Measurements from ENCODE around the gene POLE2.
A peak's percentile ranks its signal among the peaks of the same experiment; 100 is the strongest.
"Not testable (repeated sequence)": the region's sequence is repeated elsewhere in the genome, so short reads cannot be mapped to it uniquely, and the experiment has no call there.

Gene POLE2

GRCh38 chr14:49692811-49693734 lies 5.1 kb upstream of the POLE2 start, which contains the start of gene KLHDC1:
Gene KLHDC1, plus strand, starts transcription at chr14:49693120. Its CDS starts 75 bp downstream, at chr14:49693195.
- Mint-ChIP-seq H3K4me3 (peak within 1 kb of the TSS; percentile 55 to 82), H3K36me3 (ENCODE audit: insufficient read depth) (peaks cover 2% of the 10 kb centered on the region), H3K9me3 (no peaks in the 10 kb centered on the region), H3K27ac (peak within 1 kb of the TSS; percentile 88), H3K27me3 (no peaks in the 10 kb centered on the region), H3K4me1 (ENCODE audit: low read depth in 2 of 2) (peaks cover 6 to 20% of the 10 kb centered on the region in 2 donors)
- ATAC-seq (replicated peaks), result peak; percentile 84
- peak; percentile 73 for DNase-seq

GRCh38 chr14:49692193-49692757 lies 4.3 kb upstream of the POLE2 start:
- no peaks in the 10 kb centered on the region for H3K27me3 Mint-ChIP-seq
- ATAC-seq (replicated peaks) (no peak), DNase-seq (no peak)
- no peaks in the 10 kb centered on the region for H3K9me3 Mint-ChIP-seq
- peaks cover 10 to 23% of the 10 kb centered on the region in 2 donors for H3K4me1 Mint-ChIP-seq (ENCODE audit: low read depth in 2 of 2)
- peaks cover 7% of the 10 kb centered on the region for H3K36me3 Mint-ChIP-seq (ENCODE audit: insufficient read depth)
- peak overlapping the region; percentile 88 for H3K27ac Mint-ChIP-seq
- H3K4me3 Mint-ChIP-seq, result peak overlapping the region; percentile 55 to 82

- Mint-ChIP-seq H3K27ac (peak overlapping the region in 1 of 2 donors; percentile 4), H3K27me3 (no peaks in the 10 kb centered on the region), H3K4me3 (peak overlapping the region in 1 of 2 donors; percentile 31), H3K9me3 (no peaks in the 10 kb centered on the region), H3K36me3 (ENCODE audit: insufficient read depth) (peaks cover 7% of the 10 kb centered on the region), H3K4me1 (ENCODE audit: low read depth in 2 of 2) (peaks cover 12 to 31% of the 10 kb centered on the region in 2 donors)
- no peak for DNase-seq
- no peak for ATAC-seq (replicated peaks)
Observed at GRCh38 chr14:49691031-49691430, 3.0 kb upstream of the POLE2 start.

GRCh38 chr14:49688701-49689030 lies 652 bp upstream of the POLE2 start:
- Mint-ChIP-seq H3K27me3 (no peaks in the 10 kb centered on the region), H3K27ac (no peak overlapping the region), H3K4me3 (peak overlapping the region; percentile 85 to 86), H3K36me3 (ENCODE audit: insufficient read depth) (peaks cover 7% of the 10 kb centered on the region), H3K4me1 (ENCODE audit: low read depth in 2 of 2) (peaks cover 12 to 17% of the 10 kb centered on the region in 2 donors), H3K9me3 (no peaks in the 10 kb centered on the region)
- DNase-seq, result no peak
- no peak for ATAC-seq (replicated peaks)

- DNase-seq (no peak), ATAC-seq (replicated peaks) (no peak)
- Mint-ChIP-seq H3K9me3 (no peaks in the 10 kb centered on the region), H3K27me3 (no peaks in the 10 kb centered on the region), H3K4me1 (ENCODE audit: low read depth in 2 of 2) (peaks cover 9 to 11% of the 10 kb centered on the region in 2 donors), H3K27ac (no peak overlapping the region), H3K36me3 (ENCODE audit: insufficient read depth) (peaks cover 7% of the 10 kb centered on the region), H3K4me3 (peak overlapping the region in 1 of 2 donors; percentile 13)
Observed at GRCh38 chr14:49686425-49686824, 1.6 kb downstream of the POLE2 start.

GRCh38 chr14:49679271-49679670 lies 8.7 kb downstream of the POLE2 start:
- DNase-seq, result no peak
- Mint-ChIP-seq H3K9me3 (no peaks in the 10 kb centered on the region), H3K4me1 (ENCODE audit: low read depth in 2 of 2) (no peaks in the 10 kb centered on the region), H3K27me3 (no peaks in the 10 kb centered on the region), H3K4me3 (no peak overlapping the region), H3K36me3 (ENCODE audit: insufficient read depth) (no peaks in the 10 kb centered on the region), H3K27ac (no peak overlapping the region)
- ATAC-seq (replicated peaks), result no peak

- peaks cover 0 to 1% of the 10 kb centered on the region in 2 donors for H3K9me3 Mint-ChIP-seq
- H3K36me3 Mint-ChIP-seq (ENCODE audit: insufficient read depth), result no peaks in the 10 kb centered on the region
- H3K4me3 Mint-ChIP-seq, result no peak overlapping the region
- ATAC-seq (replicated peaks) (peak; percentile 56), DNase-seq (no peak)
- H3K4me1 Mint-ChIP-seq (ENCODE audit: low read depth in 2 of 2), result no peaks in the 10 kb centered on the region
- H3K27ac Mint-ChIP-seq, result no peak overlapping the region
- H3K27me3 Mint-ChIP-seq, result no peaks in the 10 kb centered on the region
Observed at GRCh38 chr14:49677643-49678042, 10.4 kb downstream of the POLE2 start.

- no peaks in the 10 kb centered on the region for H3K36me3 Mint-ChIP-seq (ENCODE audit: insufficient read depth)
- no peak for ATAC-seq (replicated peaks)
- H3K4me1 Mint-ChIP-seq (ENCODE audit: low read depth in 2 of 2), result no peaks in the 10 kb centered on the region
Observed at GRCh38 chr14:49673586-49673985, 14.4 kb downstream of the POLE2 start.

GRCh38 chr14:49670475-49670874 lies 17.5 kb downstream of the POLE2 start:
- no peak for ATAC-seq (replicated peaks)
- no peaks in the 10 kb centered on the region for H3K36me3 Mint-ChIP-seq (ENCODE audit: insufficient read depth)

More at GRCh38 chr14:49673586-49673985, 14.4 kb downstream of the POLE2 start:
- Mint-ChIP-seq H3K9me3 (peaks cover 0 to 2% of the 10 kb centered on the region in 2 donors), H3K27me3 (no peaks in the 10 kb centered on the region), H3K27ac (no peak overlapping the region), H3K4me3 (no peak overlapping the region)
- no peak for DNase-seq

GRCh38 chr14:49659526-49660455 lies 28.2 kb downstream of the POLE2 start:
- Mint-ChIP-seq H3K27ac (no peak overlapping the region), H3K4me1 (ENCODE audit: low read depth in 2 of 2) (no peaks in the 10 kb centered on the region), H3K4me3 (no peak overlapping the region), H3K27me3 (no peaks in the 10 kb centered on the region), H3K36me3 (ENCODE audit: insufficient read depth) (no peaks in the 10 kb centered on the region), H3K9me3 (no peaks in the 10 kb centered on the region)
- ATAC-seq (replicated peaks), result no peak
- no peak for DNase-seq

More at GRCh38 chr14:49670475-49670874, 17.5 kb downstream of the POLE2 start:
- Mint-ChIP-seq H3K27ac (peak overlapping the region; percentile 12 to 52), H3K9me3 (peaks cover 0 to 2% of the 10 kb centered on the region in 2 donors), H3K4me3 (no peak overlapping the region), H3K4me1 (ENCODE audit: low read depth in 2 of 2) (no peaks in the 10 kb centered on the region), H3K27me3 (no peaks in the 10 kb centered on the region)
- DNase-seq, result no peak

GRCh38 chr14:49657500-49657899 lies 30.5 kb downstream of the POLE2 start:
- peak overlapping the region in 1 of 2 donors; percentile 46 for H3K27ac Mint-ChIP-seq

GRCh38 chr14:49654511-49654910 lies 33.5 kb downstream of the POLE2 start:
- H3K9me3 Mint-ChIP-seq, result no peaks in the 10 kb centered on the region
- no peaks in the 10 kb centered on the region for H3K27me3 Mint-ChIP-seq
- peaks cover 0 to 6% of the 10 kb centered on the region in 2 donors for H3K4me1 Mint-ChIP-seq (ENCODE audit: low read depth in 2 of 2)
- H3K36me3 Mint-ChIP-seq (ENCODE audit: insufficient read depth), result no peaks in the 10 kb centered on the region
- no peak overlapping the region for H3K27ac Mint-ChIP-seq
- ATAC-seq (replicated peaks) (no peak), DNase-seq (no peak)
- no peak overlapping the region for H3K4me3 Mint-ChIP-seq

More at GRCh38 chr14:49657500-49657899, 30.5 kb downstream of the POLE2 start:
- ATAC-seq (replicated peaks); H3K36me3 Mint-ChIP-seq (ENCODE audit: insufficient read depth); H3K4me3 Mint-ChIP-seq; H3K9me3 Mint-ChIP-seq; H3K27me3 Mint-ChIP-seq; H3K4me1 Mint-ChIP-seq (ENCODE audit: low read depth in 2 of 2); DNase-seq: not testable (repeated sequence)

GRCh38 chr14:49653508-49653907 lies 34.5 kb downstream of the POLE2 start:
- H3K9me3 Mint-ChIP-seq, result no peaks in the 10 kb centered on the region
- no peaks in the 10 kb centered on the region for H3K36me3 Mint-ChIP-seq (ENCODE audit: insufficient read depth)
- H3K27ac Mint-ChIP-seq, result no peak overlapping the region
- H3K4me3 Mint-ChIP-seq, result no peak overlapping the region
- no peak for ATAC-seq (replicated peaks)
- no peak for DNase-seq
- no peaks in the 10 kb centered on the region for H3K27me3 Mint-ChIP-seq
- H3K4me1 Mint-ChIP-seq (ENCODE audit: low read depth in 2 of 2), result peaks cover 0 to 6% of the 10 kb centered on the region in 2 donors
